ENCODE results near the gene ITPK1. TPM values are rescaled to one million over a fixed set of nuclear protein-coding genes. Genes with fewer than 3 reads are reported as not detected.

The ITPK1 gene
- total RNA-seq, 1 experiment from 2014 or later = 38.5 TPM

DNA sequence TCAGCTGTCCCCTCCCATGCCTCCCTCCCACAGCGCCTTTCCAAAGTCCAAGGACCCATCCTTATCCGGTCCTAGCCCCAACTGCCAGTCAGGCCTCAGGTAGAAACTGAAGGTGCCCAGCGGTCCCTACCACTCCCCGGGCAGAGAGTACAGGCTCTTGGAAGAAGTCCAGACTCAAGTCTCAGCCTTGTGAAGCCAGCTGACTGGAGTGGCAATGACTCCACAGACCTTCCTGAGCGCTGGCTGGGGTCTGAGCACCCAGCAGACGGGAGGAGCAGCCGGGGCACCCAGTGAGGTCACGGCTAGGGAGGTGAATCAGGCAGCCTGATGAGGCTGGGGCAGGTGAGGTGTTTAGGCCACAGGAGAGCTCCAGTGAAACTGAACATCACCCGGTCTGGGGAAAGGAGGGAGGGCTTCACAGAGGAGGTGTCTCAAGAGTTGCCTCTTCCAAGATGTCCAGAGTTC lies 60.0 kb downstream of the ITPK1 start:
- H3K27ac ChIP-seq (ENCODE audit: low read depth, low read length, poor library complexity, severe bottlenecking) = no peak overlapping the region
- no peak for DNase-seq (ENCODE audit: low spot score)

DNA sequence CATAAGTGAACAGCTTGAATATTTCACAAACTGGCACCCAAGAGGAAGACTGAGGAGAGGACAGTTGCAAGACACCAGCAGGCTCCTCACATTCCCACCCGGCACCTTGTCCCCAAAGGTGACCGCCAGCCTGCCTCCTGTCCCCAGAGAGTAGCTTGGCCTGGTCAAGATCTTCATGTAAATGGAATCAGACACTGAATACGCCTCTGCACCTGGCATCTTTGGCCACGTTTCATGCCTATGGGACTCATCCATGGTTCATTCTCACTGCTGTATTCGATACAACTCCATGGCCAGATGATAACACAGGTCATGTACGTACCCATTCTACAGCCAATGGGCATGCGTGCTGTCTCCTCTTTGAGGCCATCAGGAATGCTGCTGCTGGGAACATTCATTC lies 60.8 kb downstream of the ITPK1 start:
- intact Hi-C loops (cut with micrococcal nuclease; ENCODE audit: unreplicated experiment) = no loop called here
- no peaks in the 10 kb centered on the region for H3K27me3 ChIP-seq (replicated peaks; ENCODE audit: insufficient read depth, low read depth, low read length, poor library complexity)
- TF ChIP-seq EZH2 (IDR thresholded peaks at IDR 0.05; ENCODE audit: borderline replicate concordance, low read depth, low read length, poor library complexity, severe bottlenecking) (no peak), CTCF (conservative IDR thresholded peaks at IDR 0.05; ENCODE audit: low read depth, low read length) (no peak)
- no peaks in the 10 kb centered on the region for H3K9me3 ChIP-seq (ENCODE audit: low read depth, low read length, poor library complexity, severe bottlenecking)
- no peak for DNase-seq (ENCODE audit: low spot score)
- no peak overlapping the region for H3K4me3 ChIP-seq (ENCODE audit: low read depth, low read length, poor library complexity, severe bottlenecking)
- ChIA-PET CTCF (no interaction called here), POLR2A (ENCODE audit: low non-redundant PET) (no interaction called here)
- no peak overlapping the region for H3K27ac ChIP-seq (ENCODE audit: low read depth, low read length, poor library complexity, severe bottlenecking)
- no peaks in the 10 kb centered on the region for H3K36me3 ChIP-seq (ENCODE audit: insufficient read depth, low read length, poor library complexity, severe bottlenecking)
- no peaks in the 10 kb centered on the region for H3K4me1 ChIP-seq (ENCODE audit: insufficient read depth, low read length, poor library complexity, severe bottlenecking)
- no TSS peak for BruUV-seq (replicated peaks)

More for the DNA sequence above, 60.0 kb downstream of the ITPK1 start:
- intact Hi-C loops (cut with micrococcal nuclease; ENCODE audit: unreplicated experiment) = no loop called here
- Histone ChIP-seq H3K27me3 (replicated peaks; ENCODE audit: insufficient read depth, low read depth, low read length, poor library complexity) (no peaks in the 10 kb centered on the region), H3K36me3 (ENCODE audit: insufficient read depth, low read length, poor library complexity, severe bottlenecking) (no peaks in the 10 kb centered on the region), H3K4me3 (ENCODE audit: low read depth, low read length, poor library complexity, severe bottlenecking) (no peak overlapping the region), H3K9me3 (ENCODE audit: low read depth, low read length, poor library complexity, severe bottlenecking) (no peaks in the 10 kb centered on the region), H3K4me1 (ENCODE audit: insufficient read depth, low read length, poor library complexity, severe bottlenecking) (no peaks in the 10 kb centered on the region)
- ChIA-PET CTCF (no interaction called here), POLR2A (ENCODE audit: low non-redundant PET) (no interaction called here)
- TF ChIP-seq CTCF (conservative IDR thresholded peaks at IDR 0.05; ENCODE audit: low read depth, low read length) (no peak), EZH2 (IDR thresholded peaks at IDR 0.05; ENCODE audit: borderline replicate concordance, low read depth, low read length, poor library complexity, severe bottlenecking) (no peak)
- no TSS peak for BruUV-seq (replicated peaks)

GRCh38 chr14:93054006-93054405 lies 61.7 kb downstream of the ITPK1 start:
- Histone ChIP-seq H3K4me1 (ENCODE audit: insufficient read depth, low read length, poor library complexity, severe bottlenecking) (no peaks in the 10 kb centered on the region), H3K27ac (ENCODE audit: low read depth, low read length, poor library complexity, severe bottlenecking) (no peak overlapping the region), H3K9me3 (ENCODE audit: low read depth, low read length, poor library complexity, severe bottlenecking) (no peaks in the 10 kb centered on the region), H3K36me3 (ENCODE audit: insufficient read depth, low read length, poor library complexity, severe bottlenecking) (no peaks in the 10 kb centered on the region), H3K4me3 (ENCODE audit: low read depth, low read length, poor library complexity, severe bottlenecking) (no peak overlapping the region), H3K27me3 (replicated peaks; ENCODE audit: insufficient read depth, low read depth, low read length, poor library complexity) (no peaks in the 10 kb centered on the region)
- no TSS peak for BruUV-seq (replicated peaks)
- TF ChIP-seq CTCF (conservative IDR thresholded peaks at IDR 0.05; ENCODE audit: low read depth, low read length) (no peak), EZH2 (IDR thresholded peaks at IDR 0.05; ENCODE audit: borderline replicate concordance, low read depth, low read length, poor library complexity, severe bottlenecking) (no peak)
- intact Hi-C loops (cut with micrococcal nuclease; ENCODE audit: unreplicated experiment) = no loop called here
- ChIA-PET POLR2A (ENCODE audit: low non-redundant PET) (no interaction called here), CTCF (no interaction called here)
- no peak for DNase-seq (ENCODE audit: low spot score)

Data from A673 (cell line).